Keratinocyte (primary cell): Measurements from ENCODE around the gene TCF7L2.

Source experiments
- CTCF ChIP-seq, 3 experiments: IDR thresholded peaks in 1 of 3; conservative IDR thresholded peaks in 1 of 3; optimal IDR thresholded peaks in 1 of 3; 2 replicates in 2 of 3; 3 replicates in 1 of 3; pipeline versions ENCODE3 to v1.5.1; 2011; ENCODE audit warnings: low read length in 3 of 3, mild to moderate bottlenecking in 3 of 3, moderate library complexity in 2 of 3, control low read depth in 1 of 3, inconsistent platforms in 1 of 3; ENCODE audit not compliant: insufficient read depth in 2 of 3; ENCODE audit errors: extremely low read depth in 1 of 3
- EZH2 ChIP-seq: IDR thresholded peaks from one replicate; pipeline ENCODE4 v1.6.1; 2012; ENCODE audit warnings: inconsistent platforms, mild to moderate bottlenecking, low read length, moderate library complexity

- TF ChIP-seq CTCF (optimal IDR thresholded peaks at IDR 0.05 in 1 of 3, IDR thresholded peaks at IDR 0.05 in 1 of 3, conservative IDR thresholded peaks at IDR 0.05 in 1 of 3; ENCODE audit: extremely low read depth in 1 of 3, insufficient read depth in 2 of 3, low read length in 3 of 3): no peak
- TF ChIP-seq EZH2: no peak
These were observed 138.1 kb downstream of the TCF7L2 start for GRCh38 chr10:113088194-113088593.
